Measurements from ENCODE around the gene PRUNE2. TPM values are rescaled to one million over a fixed set of nuclear protein-coding genes. Genes with fewer than 3 reads are reported as not detected.

Gene PRUNE2
- total and polyA plus RNA-seq, 2 experiments from 2014 or later, result 0.46 to 4.1 TPM

DNA sequence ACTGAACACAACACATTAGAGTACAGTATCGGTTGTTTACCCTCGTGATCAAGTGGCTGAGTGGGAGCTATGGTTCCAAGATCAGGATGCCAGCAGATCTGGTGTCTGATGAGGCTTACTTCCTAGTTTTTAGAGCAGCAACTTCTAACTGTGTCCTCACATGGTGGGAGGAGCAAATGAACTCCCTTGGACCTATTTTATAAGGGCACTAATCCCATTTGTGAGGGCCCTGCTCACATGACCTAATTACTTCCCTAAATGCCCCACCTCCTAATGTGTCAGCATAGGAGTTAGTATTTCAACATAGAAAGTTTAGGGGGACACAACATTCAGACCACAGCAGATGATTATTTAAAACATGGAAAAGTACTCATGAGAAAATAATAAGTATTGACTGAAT lies 335.1 kb downstream of the PRUNE2 start:
- WGBS (ENCODE audit: low lambda C conversion rate, missing lambda C conversion rate), result 96% methylated on average over 2 of the region's 2 CpGs
- Histone ChIP-seq H3K4me1 (ENCODE audit: insufficient read depth) (peaks cover 4% of the 10 kb centered on the region), H2AFZ (no peak overlapping the region), H3K4me3 (no peak overlapping the region), H4K20me1 (ENCODE audit: insufficient read depth, poor library complexity, severe bottlenecking) (no peaks in the 10 kb centered on the region), H3K9me3 (ENCODE audit: low read depth) (no peaks in the 10 kb centered on the region), H3K79me2 (no peaks in the 10 kb centered on the region), H3K27ac (no peak overlapping the region), H3K36me3 (replicated peaks; ENCODE audit: insufficient read depth, low read depth) (peaks cover 3% of the 10 kb centered on the region), H3K27me3 (no peaks in the 10 kb centered on the region), H3K9me2 (replicated peaks; ENCODE audit: insufficient read depth) (no peaks in the 10 kb centered on the region), H3K4me2 (no peak overlapping the region)
- TF ChIP-seq, protein P1, sequence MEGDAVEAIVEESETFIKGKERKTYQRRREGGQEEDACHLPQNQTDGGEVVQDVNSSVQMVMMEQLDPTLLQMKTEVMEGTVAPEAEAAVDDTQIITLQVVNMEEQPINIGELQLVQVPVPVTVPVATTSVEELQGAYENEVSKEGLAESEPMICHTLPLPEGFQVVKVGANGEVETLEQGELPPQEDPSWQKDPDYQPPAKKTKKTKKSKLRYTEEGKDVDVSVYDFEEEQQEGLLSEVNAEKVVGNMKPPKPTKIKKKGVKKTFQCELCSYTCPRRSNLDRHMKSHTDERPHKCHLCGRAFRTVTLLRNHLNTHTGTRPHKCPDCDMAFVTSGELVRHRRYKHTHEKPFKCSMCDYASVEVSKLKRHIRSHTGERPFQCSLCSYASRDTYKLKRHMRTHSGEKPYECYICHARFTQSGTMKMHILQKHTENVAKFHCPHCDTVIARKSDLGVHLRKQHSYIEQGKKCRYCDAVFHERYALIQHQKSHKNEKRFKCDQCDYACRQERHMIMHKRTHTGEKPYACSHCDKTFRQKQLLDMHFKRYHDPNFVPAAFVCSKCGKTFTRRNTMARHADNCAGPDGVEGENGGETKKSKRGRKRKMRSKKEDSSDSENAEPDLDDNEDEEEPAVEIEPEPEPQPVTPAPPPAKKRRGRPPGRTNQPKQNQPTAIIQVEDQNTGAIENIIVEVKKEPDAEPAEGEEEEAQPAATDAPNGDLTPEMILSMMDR (IDR thresholded peaks at IDR 0.05; ENCODE audit: poor library complexity), result no peak
- TF ChIP-seq EZH2phosphoT487 (IDR thresholded peaks at IDR 0.05; ENCODE audit: low read depth, severe bottlenecking, unreplicated experiment), result no peak
- no peak for DNase-seq (ENCODE audit: low spot score)

DNA sequence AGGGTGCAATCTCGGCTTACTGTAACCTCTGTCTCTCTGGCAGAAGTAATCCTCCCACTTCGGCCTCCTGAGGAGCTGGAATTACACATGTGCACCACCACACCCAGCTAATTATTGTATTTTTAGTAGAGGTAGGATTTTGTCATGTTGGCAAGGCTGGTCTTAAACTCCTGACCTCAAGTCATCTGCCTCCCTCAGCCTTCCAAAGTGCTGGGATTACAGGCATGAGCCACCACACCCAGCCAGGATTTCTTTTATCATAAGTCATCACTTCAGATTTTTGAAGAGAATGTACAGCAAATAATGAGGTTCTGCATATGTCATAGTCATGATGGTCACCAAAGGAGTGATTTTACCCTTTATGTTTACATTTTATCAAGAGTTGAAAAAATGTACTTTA lies 338.8 kb downstream of the PRUNE2 start:
- Histone ChIP-seq H3K36me3 (replicated peaks; ENCODE audit: insufficient read depth, low read depth) (peaks cover 5% of the 10 kb centered on the region), H4K20me1 (ENCODE audit: insufficient read depth, poor library complexity, severe bottlenecking) (no peaks in the 10 kb centered on the region), H3K4me2 (no peak overlapping the region), H3K27ac (no peak overlapping the region), H3K79me2 (no peaks in the 10 kb centered on the region), H2AFZ (no peak overlapping the region), H3K4me3 (no peak overlapping the region), H3K9me2 (replicated peaks; ENCODE audit: insufficient read depth) (no peaks in the 10 kb centered on the region), H3K9me3 (ENCODE audit: low read depth) (no peaks in the 10 kb centered on the region), H3K27me3 (no peaks in the 10 kb centered on the region), H3K4me1 (ENCODE audit: insufficient read depth) (no peaks in the 10 kb centered on the region)
- WGBS (ENCODE audit: low lambda C conversion rate, missing lambda C conversion rate), result 90% methylated on average over 2 of the region's 2 CpGs
- TF ChIP-seq EZH2 (IDR thresholded peaks at IDR 0.05; ENCODE audit: borderline replicate concordance), result no peak
- TF ChIP-seq, protein P1 (IDR thresholded peaks at IDR 0.05; ENCODE audit: poor library complexity), result no peak
- no peak for TF ChIP-seq EZH2phosphoT487 (IDR thresholded peaks at IDR 0.05; ENCODE audit: low read depth, severe bottlenecking, unreplicated experiment)
- DNase-seq (ENCODE audit: low spot score), result no peak

DNA sequence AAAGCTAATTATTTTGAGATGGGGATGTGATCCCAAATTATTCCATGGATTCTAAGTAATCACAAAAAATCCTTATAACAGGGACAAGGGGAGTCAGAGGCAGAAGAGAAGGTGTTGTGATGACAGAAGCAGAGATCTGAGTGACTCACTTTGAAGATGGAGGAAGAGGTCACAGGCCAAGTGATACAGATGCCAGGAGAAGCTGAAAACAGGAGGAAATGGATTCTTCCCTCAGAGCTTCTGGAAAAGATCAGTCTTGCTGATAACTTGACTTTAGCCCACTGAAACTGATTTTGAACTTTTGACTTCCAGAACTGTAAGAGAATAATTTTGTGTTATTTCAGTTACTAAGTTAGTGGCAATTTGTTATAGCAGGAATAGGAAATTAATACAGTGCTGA lies 341.6 kb downstream of the PRUNE2 start:
- Histone ChIP-seq H4K20me1 (ENCODE audit: insufficient read depth, poor library complexity, severe bottlenecking) (no peaks in the 10 kb centered on the region), H3K27me3 (no peaks in the 10 kb centered on the region), H3K4me2 (no peak overlapping the region), H3K4me1 (ENCODE audit: insufficient read depth) (no peaks in the 10 kb centered on the region), H3K36me3 (replicated peaks; ENCODE audit: insufficient read depth, low read depth) (peaks cover 5% of the 10 kb centered on the region), H3K27ac (no peak overlapping the region), H3K9me2 (replicated peaks; ENCODE audit: insufficient read depth) (no peaks in the 10 kb centered on the region), H2AFZ (no peak overlapping the region), H3K79me2 (no peaks in the 10 kb centered on the region), H3K4me3 (no peak overlapping the region), H3K9me3 (ENCODE audit: low read depth) (no peaks in the 10 kb centered on the region)
- TF ChIP-seq EZH2 (IDR thresholded peaks at IDR 0.05; ENCODE audit: borderline replicate concordance) (no peak), EZH2phosphoT487 (IDR thresholded peaks at IDR 0.05; ENCODE audit: low read depth, severe bottlenecking, unreplicated experiment) (no peak)
- TF ChIP-seq, protein P1 (IDR thresholded peaks at IDR 0.05; ENCODE audit: poor library complexity), result no peak
- no peak for DNase-seq (ENCODE audit: low spot score)

DNA sequence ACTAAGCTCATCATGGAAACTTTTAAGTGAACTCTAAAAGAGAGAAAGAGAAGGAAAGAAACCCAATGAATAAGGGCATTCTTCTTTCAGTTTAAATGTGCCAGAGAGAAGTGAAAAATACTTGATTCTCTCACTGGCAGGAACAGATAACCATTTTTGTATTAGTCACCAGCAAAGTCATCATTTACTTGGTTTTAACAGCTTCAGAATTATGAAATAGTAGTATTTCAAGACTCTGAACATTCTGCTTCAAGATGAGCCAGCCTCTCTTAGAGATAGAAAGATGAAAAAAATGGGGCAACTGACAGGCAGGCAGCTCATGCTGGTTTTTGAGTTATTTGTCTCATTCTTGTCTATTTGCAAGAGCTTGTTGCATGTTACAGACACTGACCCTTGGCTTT lies 343.4 kb downstream of the PRUNE2 start:
- DNase-seq (ENCODE audit: low spot score), result peak; percentile 37
- peaks cover 5% of the 10 kb centered on the region for H3K36me3 ChIP-seq (replicated peaks; ENCODE audit: insufficient read depth, low read depth)
- no peaks in the 10 kb centered on the region for H3K27me3 ChIP-seq
- no peaks in the 10 kb centered on the region for H3K9me3 ChIP-seq (ENCODE audit: low read depth)
- TF ChIP-seq EZH2phosphoT487 (IDR thresholded peaks at IDR 0.05; ENCODE audit: low read depth, severe bottlenecking, unreplicated experiment) (no peak), EZH2 (IDR thresholded peaks at IDR 0.05; ENCODE audit: borderline replicate concordance) (no peak)
- TF ChIP-seq, protein P1 (IDR thresholded peaks at IDR 0.05; ENCODE audit: poor library complexity), result no peak
- no peak overlapping the region for H3K27ac ChIP-seq
- H3K9me2 ChIP-seq (replicated peaks; ENCODE audit: insufficient read depth), result no peaks in the 10 kb centered on the region
- H3K4me3 ChIP-seq, result no peak overlapping the region
- H3K4me1 ChIP-seq (ENCODE audit: insufficient read depth), result no peaks in the 10 kb centered on the region
- H3K79me2 ChIP-seq, result no peaks in the 10 kb centered on the region
- no peak overlapping the region for H2AFZ ChIP-seq
- no peaks in the 10 kb centered on the region for H4K20me1 ChIP-seq (ENCODE audit: insufficient read depth, poor library complexity, severe bottlenecking)
- no peak overlapping the region for H3K4me2 ChIP-seq

All from hepatocyte (in vitro differentiated cells).